BLaER1 (cell line): ENCODE measurements around the gene SKIC8.

ENCODE experiments used
- H3K27ac ChIP-seq: shearing (Covaris generic); formaldehyde crosslinking; 2 replicates; pipeline ENCODE4 v1.8.1; 2022
- H3K27me3 ChIP-seq: shearing (Covaris generic); formaldehyde crosslinking; 2 replicates; pipeline ENCODE4 v1.8.1; 2022
- H3K36me3 ChIP-seq: shearing (Covaris generic); formaldehyde crosslinking; 2 replicates; pipeline ENCODE4 v1.8.1; 2022
- H3K4me1 ChIP-seq: shearing (Covaris generic); formaldehyde crosslinking; 2 replicates; pipeline ENCODE4 v1.8.1; 2022
- H3K4me2 ChIP-seq: shearing (Covaris generic); formaldehyde crosslinking; 2 replicates; pipeline ENCODE4 v1.8.1; 2022
- H3K4me3 ChIP-seq: shearing (Covaris generic); formaldehyde crosslinking; 2 replicates; pipeline ENCODE4 v1.8.1; 2022
- H3K9ac ChIP-seq: shearing (Covaris generic); formaldehyde crosslinking; 2 replicates; pipeline ENCODE4 v1.8.1; 2022
- H3K9me3 ChIP-seq: shearing (Covaris generic); formaldehyde crosslinking; 2 replicates; pipeline ENCODE4 v1.8.1; 2022
- H4K20me1 ChIP-seq: shearing (Covaris generic); formaldehyde crosslinking; 2 replicates; pipeline ENCODE4 v1.8.1; 2022
- Cebpa-rat ChIP-seq: shearing (Covaris generic); IDR thresholded peaks from 2 replicates; pipeline ENCODE4 v1.8.1; 2022

The SKIC8 gene

DNA sequence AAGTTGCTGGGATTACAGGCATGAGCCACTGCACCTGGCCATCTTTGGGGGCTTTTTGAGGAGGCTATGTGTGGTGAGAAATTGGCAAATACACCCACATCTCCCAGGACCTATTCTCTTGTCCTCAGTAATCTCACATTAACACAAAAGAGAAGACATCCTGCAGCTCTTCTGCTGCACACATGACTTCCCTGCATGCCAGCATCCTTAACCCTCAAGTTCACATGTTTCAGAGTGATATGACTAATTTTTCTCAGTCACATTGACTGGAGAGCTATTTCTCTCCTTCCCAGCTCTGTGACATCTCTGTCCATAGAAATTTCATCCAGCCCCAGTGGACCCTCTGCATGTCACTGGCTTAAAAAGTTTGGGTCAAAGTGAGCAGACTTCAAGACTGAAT is 1.9 kb upstream of the SKIC8 start:
- Histone ChIP-seq H3K27ac (no peak overlapping the region), H3K4me2 (no peak overlapping the region), H3K4me1 (peaks cover 19% of the 10 kb centered on the region)

DNA sequence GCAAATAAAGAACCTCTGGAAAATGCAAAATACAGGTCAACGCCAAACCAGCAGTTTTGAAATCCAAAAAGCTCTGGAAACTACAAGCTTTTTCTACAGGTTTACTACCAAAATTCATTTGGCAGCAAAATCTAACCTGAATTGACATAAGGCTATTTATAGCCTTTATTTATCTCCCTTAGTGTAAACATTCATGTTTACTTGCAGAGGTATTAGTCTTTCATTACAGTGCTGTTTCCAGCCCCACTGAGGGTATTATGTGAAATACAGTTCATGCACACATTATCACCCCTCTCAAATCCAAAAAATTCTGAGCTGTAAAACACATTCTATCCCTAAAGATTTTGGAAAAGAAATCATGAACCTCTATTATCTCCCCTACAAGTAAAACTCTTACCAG is 7.2 kb downstream of the SKIC8 start:
- peaks cover 84% of the 10 kb centered on the region for H3K36me3 ChIP-seq
- H3K4me3 ChIP-seq = no peak overlapping the region
- no peak overlapping the region for H3K9ac ChIP-seq
- no peaks in the 10 kb centered on the region for H3K27me3 ChIP-seq
- H3K9me3 ChIP-seq = no peaks in the 10 kb centered on the region
- no peak overlapping the region for H3K27ac ChIP-seq
- no peak for TF ChIP-seq Cebpa-rat
- no peak overlapping the region for H3K4me2 ChIP-seq
- 0 out of 2 replicates have a peak, but pooled peaks cover 4% of the 10 kb centered on the region for H4K20me1 ChIP-seq
- H3K4me1 ChIP-seq = no peaks in the 10 kb centered on the region

More for the DNA sequence above, 1.9 kb upstream of the SKIC8 start:
- no peaks in the 10 kb centered on the region for H3K27me3 ChIP-seq
- TF ChIP-seq Cebpa-rat = no peak
- H4K20me1 ChIP-seq = no peaks in the 10 kb centered on the region
- H3K9ac ChIP-seq = no peak overlapping the region
- no peak overlapping the region for H3K4me3 ChIP-seq
- H3K36me3 ChIP-seq = no peaks in the 10 kb centered on the region
- H3K9me3 ChIP-seq = no peaks in the 10 kb centered on the region

DNA sequence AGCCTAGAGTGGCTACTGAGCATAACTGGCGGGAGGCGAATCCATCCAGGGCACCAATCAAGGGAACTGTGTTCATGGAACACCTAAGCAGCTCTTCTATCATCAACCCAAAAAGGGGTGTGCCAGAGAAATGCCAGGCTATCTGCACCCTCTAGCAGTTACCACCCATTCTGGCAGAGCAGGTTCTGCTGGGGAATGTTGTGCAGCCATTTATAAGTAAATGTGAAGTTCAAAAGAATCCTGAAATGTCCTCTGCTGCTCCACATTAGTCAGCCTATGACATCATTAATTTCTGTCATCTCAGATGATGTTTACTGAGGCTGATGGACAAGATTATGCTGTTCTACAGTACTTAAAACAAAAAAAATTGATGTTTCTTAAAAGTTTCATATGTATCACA is 7.7 kb downstream of the SKIC8 start:
- Histone ChIP-seq H3K36me3 (peaks cover 88% of the 10 kb centered on the region), H3K27ac (no peak overlapping the region)
- no peak for TF ChIP-seq Cebpa-rat

DNA sequence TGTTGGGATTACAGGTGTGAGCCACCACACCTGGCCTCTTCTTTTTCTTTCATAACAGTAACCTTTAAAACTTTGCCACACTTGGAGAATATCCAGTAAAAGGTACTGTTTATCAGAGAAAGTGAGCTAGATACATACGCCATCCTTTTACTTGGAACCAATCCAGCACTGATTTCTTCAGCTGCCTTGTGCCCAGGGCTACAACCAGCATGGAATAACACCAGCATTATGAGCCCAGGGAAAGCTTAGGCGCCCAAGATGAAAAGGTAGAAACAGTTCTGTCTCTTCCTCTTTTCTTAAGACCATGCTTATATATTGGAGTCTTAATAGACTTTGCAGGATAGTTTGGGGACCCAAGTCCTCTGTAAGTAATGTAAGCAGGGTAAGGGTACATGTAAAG is 8.4 kb downstream of the SKIC8 start:
- Histone ChIP-seq H3K36me3 (peaks cover 95% of the 10 kb centered on the region), H3K27ac (no peak overlapping the region), H3K4me1 (no peaks in the 10 kb centered on the region), H3K4me2 (no peak overlapping the region), H3K9ac (no peak overlapping the region), H3K4me3 (no peak overlapping the region), H3K9me3 (no peaks in the 10 kb centered on the region), H3K27me3 (no peaks in the 10 kb centered on the region), H4K20me1 (0 out of 2 replicates have a peak, but pooled peaks cover 4% of the 10 kb centered on the region)
- TF ChIP-seq Cebpa-rat = no peak

More for the DNA sequence above, 7.7 kb downstream of the SKIC8 start:
- H3K27me3 ChIP-seq = no peaks in the 10 kb centered on the region
- no peak overlapping the region for H3K4me3 ChIP-seq
- H4K20me1 ChIP-seq = 0 out of 2 replicates have a peak, but pooled peaks cover 4% of the 10 kb centered on the region
- H3K9ac ChIP-seq = no peak overlapping the region
- no peaks in the 10 kb centered on the region for H3K9me3 ChIP-seq
- no peaks in the 10 kb centered on the region for H3K4me1 ChIP-seq
- H3K4me2 ChIP-seq = no peak overlapping the region

DNA sequence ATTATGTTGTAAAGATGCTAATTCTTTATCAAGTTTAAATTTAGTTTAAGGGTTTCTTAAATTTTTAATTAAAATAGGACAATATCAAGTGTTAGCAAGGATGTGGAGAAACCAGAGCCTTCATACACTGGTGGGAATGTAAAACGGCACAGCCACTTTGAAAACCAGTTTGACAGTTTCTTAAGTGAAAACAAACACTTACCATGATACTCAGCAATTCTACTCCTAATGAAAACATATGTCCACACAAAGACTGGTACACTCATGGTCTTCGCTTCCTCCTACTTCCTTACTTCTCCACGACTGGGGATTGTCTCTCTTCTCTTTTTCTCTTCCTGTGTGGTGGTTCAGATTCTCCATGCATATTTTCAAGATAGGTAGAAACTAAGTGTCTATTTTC is 9.2 kb downstream of the SKIC8 start:
- H3K27ac ChIP-seq = no peak overlapping the region

DNA sequence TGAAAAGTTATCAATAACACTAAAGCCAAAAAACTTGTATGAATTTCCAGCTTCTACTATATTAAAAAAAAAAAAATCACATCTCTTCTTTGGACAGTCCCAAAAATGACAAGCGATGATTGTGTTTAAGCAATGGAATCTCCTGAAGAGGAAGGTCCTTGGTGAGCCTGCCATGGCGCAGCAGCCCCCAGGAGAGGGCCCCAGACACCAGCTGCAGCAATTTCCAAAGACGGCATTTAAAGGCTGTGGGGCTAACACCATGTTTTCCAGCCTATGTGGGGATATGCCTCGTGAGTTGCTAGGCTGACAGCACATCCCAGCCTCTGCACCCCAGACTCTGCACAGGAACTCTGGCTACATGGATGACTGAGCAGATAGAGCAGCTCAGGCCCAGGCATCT is 14.7 kb downstream of the SKIC8 start:
- H3K27ac ChIP-seq = no peak overlapping the region
- H4K20me1 ChIP-seq = no peaks in the 10 kb centered on the region
- peaks cover 10% of the 10 kb centered on the region for H3K4me1 ChIP-seq
- no peak overlapping the region for H3K4me3 ChIP-seq
- TF ChIP-seq Cebpa-rat = no peak
- no peak overlapping the region for H3K9ac ChIP-seq
- H3K27me3 ChIP-seq = no peaks in the 10 kb centered on the region
- peak overlapping the region; percentile 11; the same call in 1 of the 2 replicates for H3K4me2 ChIP-seq
- H3K9me3 ChIP-seq = no peaks in the 10 kb centered on the region
- H3K36me3 ChIP-seq = peaks cover 96% of the 10 kb centered on the region

More for the DNA sequence above, 9.2 kb downstream of the SKIC8 start:
- Histone ChIP-seq H3K4me3 (no peak overlapping the region), H3K9me3 (no peaks in the 10 kb centered on the region), H3K36me3 (peaks cover 96% of the 10 kb centered on the region), H3K4me2 (no peak overlapping the region), H3K27me3 (no peaks in the 10 kb centered on the region), H3K9ac (no peak overlapping the region), H4K20me1 (no peaks in the 10 kb centered on the region), H3K4me1 (peaks cover 4% of the 10 kb centered on the region)
- no peak for TF ChIP-seq Cebpa-rat

DNA sequence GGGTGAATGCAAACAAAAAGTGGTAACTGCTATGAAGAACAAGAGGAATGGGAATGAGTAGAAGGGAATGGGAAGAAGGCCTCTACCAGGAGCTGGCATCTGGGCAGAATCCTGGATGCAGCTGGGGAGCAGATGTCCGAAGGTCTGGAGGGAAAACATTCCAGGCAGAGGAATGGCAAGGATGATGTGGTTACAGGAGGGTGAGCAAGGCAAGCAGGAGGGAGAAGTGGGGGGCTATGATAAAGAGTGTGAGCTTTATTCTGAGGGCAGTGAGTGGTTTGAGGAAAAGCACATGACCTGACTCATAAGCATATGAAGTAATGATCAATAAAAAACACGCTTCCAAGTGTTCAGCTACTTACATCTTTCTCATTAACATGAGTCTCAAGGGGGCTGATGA is 17.1 kb downstream of the SKIC8 start:
- Histone ChIP-seq H3K27ac (no peak overlapping the region), H3K9ac (no peak overlapping the region), H3K36me3 (peaks cover 83% of the 10 kb centered on the region), H3K9me3 (no peaks in the 10 kb centered on the region), H3K4me2 (no peak overlapping the region), H4K20me1 (no peaks in the 10 kb centered on the region), H3K4me3 (no peak overlapping the region), H3K27me3 (no peaks in the 10 kb centered on the region), H3K4me1 (peaks cover 10% of the 10 kb centered on the region)
- no peak for TF ChIP-seq Cebpa-rat

DNA sequence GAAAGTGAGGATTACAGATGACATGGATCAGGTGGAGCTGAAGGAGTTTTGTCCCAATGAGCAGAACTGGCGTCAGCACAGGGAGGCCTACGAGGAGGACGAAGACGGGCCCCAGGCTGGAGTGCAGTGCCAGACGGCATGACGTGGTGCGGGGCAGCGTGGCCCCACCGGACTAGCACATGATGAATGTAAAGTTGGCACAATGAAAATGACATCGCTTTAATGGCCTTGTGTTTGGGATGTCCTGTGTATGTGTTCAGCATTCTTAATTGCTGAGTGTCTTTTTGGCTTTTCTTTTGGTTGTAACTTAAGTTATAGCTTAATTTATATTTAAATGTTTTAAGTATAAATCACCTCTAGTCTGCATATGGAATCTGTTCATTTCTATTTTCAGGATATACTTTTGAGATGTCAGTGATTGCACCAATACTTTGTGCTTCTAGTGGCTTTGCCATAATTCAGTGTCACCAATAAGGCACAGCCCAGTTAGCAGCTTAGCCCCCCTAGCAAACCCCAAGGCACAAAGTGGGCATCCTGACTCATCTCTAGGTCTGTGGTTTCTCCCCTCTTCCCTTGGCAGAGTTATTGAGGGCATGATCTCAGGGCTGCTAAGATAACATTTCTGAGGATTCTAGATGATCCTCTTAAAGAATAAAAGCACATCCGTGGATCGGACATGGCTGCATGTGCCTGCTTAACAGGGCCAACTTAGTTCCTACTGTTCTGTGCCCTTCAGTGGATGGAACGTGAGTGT is 18.9 kb downstream of the SKIC8 start:
- H4K20me1 ChIP-seq = no peaks in the 10 kb centered on the region
- TF ChIP-seq Cebpa-rat = no peak
- H3K27ac ChIP-seq = no peak overlapping the region
- H3K27me3 ChIP-seq = no peaks in the 10 kb centered on the region
- no peaks in the 10 kb centered on the region for H3K9me3 ChIP-seq
- H3K4me2 ChIP-seq = no peak overlapping the region
- H3K36me3 ChIP-seq = peaks cover 67% of the 10 kb centered on the region
- H3K9ac ChIP-seq = no peak overlapping the region
- no peak overlapping the region for H3K4me3 ChIP-seq
- H3K4me1 ChIP-seq = peaks cover 16% of the 10 kb centered on the region

DNA sequence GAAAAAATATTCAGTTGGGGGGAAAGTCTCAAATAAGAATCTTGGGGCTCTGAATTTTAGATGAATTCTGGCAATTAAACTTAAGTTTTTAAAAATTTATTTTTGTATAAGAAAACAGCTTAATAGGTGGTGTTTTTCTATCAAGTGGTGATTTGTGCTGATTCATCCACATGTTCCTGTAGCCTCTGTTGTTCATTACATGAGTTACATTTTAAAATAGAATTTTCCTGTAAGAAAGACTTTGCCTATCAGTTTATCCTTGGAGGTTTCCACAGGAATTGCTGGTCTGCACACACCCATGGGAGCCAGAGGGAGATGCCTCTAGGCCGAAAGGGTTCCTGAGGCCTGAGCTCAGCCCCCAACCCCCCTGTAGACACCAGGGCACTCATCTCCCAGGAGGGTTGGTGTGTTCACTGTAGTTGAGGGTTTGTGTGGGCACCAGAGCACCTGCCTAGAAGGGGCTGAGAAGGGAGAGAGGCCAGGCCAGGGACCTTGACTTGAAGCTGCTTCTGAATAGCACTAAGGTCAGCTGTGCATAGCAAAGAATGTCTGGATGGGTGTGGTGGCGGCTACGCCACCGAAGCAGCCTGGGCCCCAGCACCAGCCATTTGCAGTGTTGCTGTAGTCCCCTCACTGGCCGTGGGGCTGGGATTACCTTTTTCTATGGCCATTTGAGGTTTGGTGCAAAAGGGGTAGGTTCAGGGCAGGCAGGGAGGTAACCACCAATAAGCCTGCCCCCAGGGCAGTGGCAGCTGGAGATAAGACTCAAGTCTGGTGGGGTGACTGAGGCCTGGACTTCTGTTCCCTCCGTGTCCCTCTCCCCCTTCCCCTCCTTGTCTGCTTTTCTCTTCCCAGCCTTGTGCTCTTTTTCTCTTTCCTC is 23.1 kb downstream of the SKIC8 start:
- peaks cover 27% of the 10 kb centered on the region for H3K36me3 ChIP-seq
- TF ChIP-seq Cebpa-rat = no peak
- H4K20me1 ChIP-seq = no peaks in the 10 kb centered on the region
- no peaks in the 10 kb centered on the region for H3K9me3 ChIP-seq
- H3K27ac ChIP-seq = no peak overlapping the region
- H3K4me3 ChIP-seq = no peak overlapping the region
- H3K4me1 ChIP-seq = peaks cover 12% of the 10 kb centered on the region
- H3K27me3 ChIP-seq = no peaks in the 10 kb centered on the region
- no peak overlapping the region for H3K9ac ChIP-seq
- no peak overlapping the region for H3K4me2 ChIP-seq

DNA sequence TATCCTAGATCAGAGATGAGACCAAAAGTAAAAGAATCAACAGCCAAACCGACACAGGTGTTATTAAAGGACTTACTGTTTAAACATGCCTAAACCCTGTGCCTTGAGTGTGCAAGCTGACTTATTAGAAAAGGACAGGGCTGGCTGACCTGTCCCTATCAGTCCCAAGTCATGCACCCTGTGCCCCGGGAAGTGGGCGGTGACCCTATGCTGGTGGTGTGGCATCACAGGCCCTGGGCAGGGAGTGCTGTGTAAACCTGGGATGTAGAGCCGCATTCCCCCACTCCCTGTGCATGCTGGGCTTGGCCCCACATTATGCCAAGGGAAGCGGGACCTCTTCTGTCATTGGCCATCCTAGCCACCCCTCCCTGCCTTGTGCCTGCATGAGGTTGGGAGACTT is 24.4 kb downstream of the SKIC8 start:
- no peak for TF ChIP-seq Cebpa-rat
- peaks cover 12% of the 10 kb centered on the region for H3K4me1 ChIP-seq
- no peaks in the 10 kb centered on the region for H4K20me1 ChIP-seq
- no peak overlapping the region for H3K4me2 ChIP-seq
- no peaks in the 10 kb centered on the region for H3K27me3 ChIP-seq
- no peak overlapping the region for H3K27ac ChIP-seq
- H3K36me3 ChIP-seq = peaks cover 14% of the 10 kb centered on the region
- H3K9ac ChIP-seq = no peak overlapping the region
- no peak overlapping the region for H3K4me3 ChIP-seq
- no peaks in the 10 kb centered on the region for H3K9me3 ChIP-seq
